MV-4-11 (cell line): ENCODE measurements around the gene MTA1.

ENCODE experiments used
- DNase-seq: peaks from one replicate; lab custom pipeline; 2025; lab: John Stamatoyannopoulos, UW

Gene MTA1

GRCh38 chr14:105465209-105466031 lies 45.8 kb downstream of the MTA1 start:
- DNase-seq = no peak

- no peak for DNase-seq
These were observed 47.1 kb downstream of the MTA1 start for GRCh38 chr14:105466531-105467248.

GRCh38 chr14:105467249-105467941 lies 47.8 kb downstream of the MTA1 start:
- no peak for DNase-seq

GRCh38 chr14:105467942-105468471 lies 48.4 kb downstream of the MTA1 start:
- no peak for DNase-seq

GRCh38 chr14:105468621-105469241 lies 49.1 kb downstream of the MTA1 start:
- no peak for DNase-seq

GRCh38 chr14:105469456-105470349 lies 50.1 kb downstream of the MTA1 start:
- DNase-seq = no peak

GRCh38 chr14:105470350-105471296 lies 51.0 kb downstream of the MTA1 start:
- DNase-seq = no peak

GRCh38 chr14:105471297-105471821 lies 51.7 kb downstream of the MTA1 start:
- DNase-seq = no peak

- no peak for DNase-seq
These were observed 52.3 kb downstream of the MTA1 start for GRCh38 chr14:105471823-105472485.

GRCh38 chr14:105472486-105472991 lies 52.9 kb downstream of the MTA1 start:
- no peak for DNase-seq

GRCh38 chr14:105473033-105473676 lies 53.5 kb downstream of the MTA1 start:
- no peak for DNase-seq

GRCh38 chr14:105473677-105474482 lies 54.3 kb downstream of the MTA1 start:
- no peak for DNase-seq

- no peak for DNase-seq
These were observed 55.0 kb downstream of the MTA1 start, which contains the start of gene CRIP2 for GRCh38 chr14:105474483-105475268. Gene CRIP2 (plus strand): TSS chr14:105474821. CDS start chr14:105474863, 42 bp downstream.

- no peak for DNase-seq
These were observed 55.9 kb downstream of the MTA1 start for GRCh38 chr14:105475269-105476096.

- DNase-seq = no peak
These were observed 56.6 kb downstream of the MTA1 start for GRCh38 chr14:105476097-105476830.
